GM10847 (cell line): Measurements from ENCODE around the gene SYF2.

Experiments used
- POLR2A ChIP-seq: IDR thresholded peaks from 2 replicates; pipeline ENCODE4 v1.6.1; 2011; ENCODE audit not compliant: insufficient read length; ENCODE audit errors: extremely low read depth

The SYF2 gene

GRCh38 chr1:25187077-25187476, 45.2 kb downstream of the SYF2 start:
- no peak for TF ChIP-seq POLR2A

GRCh38 chr1:25186161-25187007, 45.9 kb downstream of the SYF2 start:
- no peak for TF ChIP-seq POLR2A

GRCh38 chr1:25185409-25186160, 46.7 kb downstream of the SYF2 start:
- TF ChIP-seq POLR2A: no peak

- TF ChIP-seq POLR2A: no peak
These were observed 48.1 kb downstream of the SYF2 start for GRCh38 chr1:25184001-25184762.

GRCh38 chr1:25183126-25183980, 48.9 kb downstream of the SYF2 start:
- TF ChIP-seq POLR2A: no peak

GRCh38 chr1:25182629-25183028, 49.7 kb downstream of the SYF2 start:
- no peak for TF ChIP-seq POLR2A

GRCh38 chr1:25180996-25181395, 51.3 kb downstream of the SYF2 start:
- TF ChIP-seq POLR2A: no peak

GRCh38 chr1:25178917-25179561, 53.3 kb downstream of the SYF2 start:
- TF ChIP-seq POLR2A: no peak

GRCh38 chr1:25174730-25175612, 57.3 kb downstream of the SYF2 start:
- no peak for TF ChIP-seq POLR2A

GRCh38 chr1:25174363-25174729, 58.0 kb downstream of the SYF2 start:
- no peak for TF ChIP-seq POLR2A

GRCh38 chr1:25173809-25174340, 58.4 kb downstream of the SYF2 start:
- TF ChIP-seq POLR2A: no peak
